ENCODE measurements around the gene SPDYE16.
"Not testable (repeated sequence)": the region's sequence is repeated elsewhere in the genome, so short reads cannot be mapped to it uniquely, and the experiment has no call there.

The SPDYE16 gene

DNA sequence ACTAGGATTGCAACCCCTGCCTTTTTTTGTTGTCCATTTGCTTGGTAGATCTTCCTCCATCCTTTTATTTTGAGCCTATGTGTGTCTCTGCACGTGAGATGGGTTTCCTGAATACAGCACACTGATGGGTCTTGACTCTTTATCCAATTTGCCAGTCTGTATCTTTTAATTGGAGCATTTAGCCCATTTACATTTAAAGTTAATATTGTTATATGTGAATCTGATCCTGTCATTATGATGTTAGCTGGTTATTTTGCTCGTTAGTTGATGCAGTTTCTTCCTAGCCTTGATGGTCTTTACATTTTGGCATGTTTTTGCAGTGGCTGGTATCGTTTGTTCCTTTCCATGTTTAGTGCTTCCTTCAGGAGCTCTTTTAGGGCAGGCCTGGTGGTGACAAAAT, 21.9 kb upstream of the SPDYE16 start:
- not testable (repeated sequence) for H2AFZ ChIP-seq (ENCODE audit: low read depth, low read length); H3K27ac ChIP-seq (ENCODE audit: low read length); H3K9ac ChIP-seq (ENCODE audit: low read depth, low read length); ATAC-seq (ENCODE audit: insufficient read depth, low read depth); H3K4me1 ChIP-seq (ENCODE audit: insufficient read depth, low read length); H3K4me2 ChIP-seq (ENCODE audit: insufficient read depth, low read length); H3K9me3 ChIP-seq (ENCODE audit: insufficient read depth, low read length, severe bottlenecking); H3K36me3 ChIP-seq (ENCODE audit: insufficient read depth, low read length); DNase-seq; H3K27me3 ChIP-seq (ENCODE audit: insufficient read depth, low read length, poor library complexity); H4K20me1 ChIP-seq (ENCODE audit: insufficient read depth, low read length); H3K4me3 ChIP-seq (ENCODE audit: low read depth in 1 of 2, low read length in 2 of 2)
- peaks cover 58% of the 10 kb centered on the region for H3K79me2 ChIP-seq (ENCODE audit: insufficient read depth, low read length)

DNA sequence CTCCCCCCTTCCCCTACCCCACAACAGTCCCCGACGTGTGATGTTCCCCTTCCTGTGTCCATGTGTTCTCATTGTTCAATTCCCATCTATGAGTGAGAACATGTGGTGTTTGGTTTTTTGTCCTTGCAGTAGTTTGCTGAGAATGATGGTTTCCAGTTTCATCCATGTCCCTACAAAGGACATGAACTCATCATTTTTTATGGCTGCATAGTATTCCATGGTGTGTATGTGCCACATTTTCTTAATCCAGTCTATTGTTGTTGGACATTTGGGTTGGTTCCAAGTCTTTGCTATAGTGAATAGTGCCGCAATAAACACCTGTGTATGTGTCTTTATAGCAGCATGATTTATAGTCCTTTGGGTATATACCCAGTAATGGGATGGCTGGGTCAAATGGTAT, 18.2 kb upstream of the SPDYE16 start:
- not testable (repeated sequence) for H3K9ac ChIP-seq (ENCODE audit: low read depth, low read length); H3K36me3 ChIP-seq (ENCODE audit: insufficient read depth, low read length); H3K27me3 ChIP-seq (ENCODE audit: insufficient read depth, low read length, poor library complexity); ATAC-seq (ENCODE audit: insufficient read depth, low read depth); H3K27ac ChIP-seq (ENCODE audit: low read length); H2AFZ ChIP-seq (ENCODE audit: low read depth, low read length); H4K20me1 ChIP-seq (ENCODE audit: insufficient read depth, low read length); H3K9me3 ChIP-seq (ENCODE audit: insufficient read depth, low read length, severe bottlenecking); DNase-seq; H3K4me1 ChIP-seq (ENCODE audit: insufficient read depth, low read length); H3K4me2 ChIP-seq (ENCODE audit: insufficient read depth, low read length); H3K4me3 ChIP-seq (ENCODE audit: low read depth in 1 of 2, low read length in 2 of 2)
- peaks cover 51% of the 10 kb centered on the region for H3K79me2 ChIP-seq (ENCODE audit: insufficient read depth, low read length)

DNA sequence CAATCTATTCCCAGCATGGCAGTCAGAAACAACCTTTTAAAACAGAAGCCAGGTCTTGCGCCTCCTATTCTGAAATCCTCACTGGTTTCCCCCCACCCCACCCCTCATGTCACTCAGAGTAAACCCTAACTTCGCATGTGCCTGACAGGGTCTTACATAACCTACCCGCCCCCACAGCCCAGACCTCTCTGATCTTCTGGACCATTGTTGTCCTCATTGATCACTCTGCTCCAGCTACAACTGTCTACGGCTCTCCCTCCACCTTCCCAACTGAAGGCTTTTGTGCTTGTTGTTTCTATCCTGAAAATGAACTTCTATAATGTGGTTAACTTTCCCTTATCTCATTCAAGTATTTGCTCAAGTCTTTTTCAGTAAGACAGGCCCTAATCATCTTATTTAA, 17.1 kb upstream of the SPDYE16 start:
- DNase-seq; H3K4me3 ChIP-seq (ENCODE audit: low read depth in 1 of 2, low read length in 2 of 2); H4K20me1 ChIP-seq (ENCODE audit: insufficient read depth, low read length); H2AFZ ChIP-seq (ENCODE audit: low read depth, low read length); H3K27ac ChIP-seq (ENCODE audit: low read length); H3K9me3 ChIP-seq (ENCODE audit: insufficient read depth, low read length, severe bottlenecking); H3K9ac ChIP-seq (ENCODE audit: low read depth, low read length); H3K27me3 ChIP-seq (ENCODE audit: insufficient read depth, low read length, poor library complexity); ATAC-seq (ENCODE audit: insufficient read depth, low read depth); H3K4me1 ChIP-seq (ENCODE audit: insufficient read depth, low read length); H3K4me2 ChIP-seq (ENCODE audit: insufficient read depth, low read length): not testable (repeated sequence)
- Histone ChIP-seq H3K36me3 (ENCODE audit: insufficient read depth, low read length) (peaks cover 13% of the 10 kb centered on the region; the same call in 1 of the 2 replicates), H3K79me2 (ENCODE audit: insufficient read depth, low read length) (peaks cover 53% of the 10 kb centered on the region)

DNA sequence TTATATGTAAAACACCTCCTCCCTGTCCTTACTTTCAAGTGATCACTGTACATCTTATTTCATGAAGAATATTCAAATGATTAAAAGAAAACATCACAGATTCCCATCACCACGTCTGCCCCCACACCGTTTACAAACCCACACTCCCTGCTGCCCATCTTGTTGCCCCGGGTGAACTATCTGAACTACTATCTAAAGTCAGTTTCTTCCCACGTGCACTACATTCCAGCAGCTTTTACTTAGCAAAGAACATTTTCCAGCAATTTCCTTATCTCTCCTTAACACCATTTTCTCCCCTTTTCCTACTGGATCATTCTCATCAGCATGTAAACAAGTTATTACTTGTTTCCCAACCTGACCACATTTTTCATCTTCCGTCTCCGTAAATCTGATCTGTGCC, 16.6 kb upstream of the SPDYE16 start:
- not testable (repeated sequence) for ATAC-seq (ENCODE audit: insufficient read depth, low read depth)
- peaks cover 54% of the 10 kb centered on the region for H3K79me2 ChIP-seq (ENCODE audit: insufficient read depth, low read length)

DNA sequence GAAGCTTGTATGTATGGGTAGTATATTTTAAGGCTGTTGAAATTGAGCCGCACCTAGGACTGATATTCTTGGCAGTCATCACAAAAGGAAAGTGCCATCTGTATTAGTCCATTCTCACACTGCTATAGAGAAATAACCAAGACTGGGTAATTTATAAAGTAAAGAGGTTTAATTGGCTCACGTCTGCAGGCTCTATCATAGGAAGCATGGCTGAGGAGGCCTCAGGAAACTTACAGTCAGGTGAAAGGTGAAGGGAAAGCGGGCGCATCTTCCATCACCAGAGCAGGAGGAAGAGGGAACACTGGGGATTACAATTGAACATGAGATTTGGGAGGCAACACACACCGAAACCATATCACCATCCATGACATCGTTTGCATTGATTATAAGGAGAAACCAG, 8.9 kb upstream of the SPDYE16 start:
- H3K27ac ChIP-seq (ENCODE audit: low read length); H3K9me3 ChIP-seq (ENCODE audit: insufficient read depth, low read length, severe bottlenecking); H3K9ac ChIP-seq (ENCODE audit: low read depth, low read length); DNase-seq; H3K27me3 ChIP-seq (ENCODE audit: insufficient read depth, low read length, poor library complexity); ATAC-seq (ENCODE audit: insufficient read depth, low read depth); H2AFZ ChIP-seq (ENCODE audit: low read depth, low read length); H3K4me3 ChIP-seq (ENCODE audit: low read depth in 1 of 2, low read length in 2 of 2): not testable (repeated sequence)
- Histone ChIP-seq H3K4me1 (ENCODE audit: insufficient read depth, low read length) (peaks cover 13% of the 10 kb centered on the region), H4K20me1 (ENCODE audit: insufficient read depth, low read length) (peaks cover 15% of the 10 kb centered on the region; the same call in 1 of the 2 replicates), H3K4me2 (ENCODE audit: insufficient read depth, low read length) (peak overlapping the region; percentile 42; the same call in 1 of the 2 replicates), H3K79me2 (ENCODE audit: insufficient read depth, low read length) (peaks cover 53% of the 10 kb centered on the region), H3K36me3 (ENCODE audit: insufficient read depth, low read length) (peaks cover 26% of the 10 kb centered on the region)

More for the DNA sequence above, 16.6 kb upstream of the SPDYE16 start:
- not testable (repeated sequence) for H3K9me3 ChIP-seq (ENCODE audit: insufficient read depth, low read length, severe bottlenecking); H4K20me1 ChIP-seq (ENCODE audit: insufficient read depth, low read length); H3K27me3 ChIP-seq (ENCODE audit: insufficient read depth, low read length, poor library complexity); H3K4me3 ChIP-seq (ENCODE audit: low read depth in 1 of 2, low read length in 2 of 2); H3K4me2 ChIP-seq (ENCODE audit: insufficient read depth, low read length); DNase-seq; H3K4me1 ChIP-seq (ENCODE audit: insufficient read depth, low read length); H3K27ac ChIP-seq (ENCODE audit: low read length); H2AFZ ChIP-seq (ENCODE audit: low read depth, low read length); H3K9ac ChIP-seq (ENCODE audit: low read depth, low read length)
- peaks cover 17% of the 10 kb centered on the region; the same call in 1 of the 2 replicates for H3K36me3 ChIP-seq (ENCODE audit: insufficient read depth, low read length)

DNA sequence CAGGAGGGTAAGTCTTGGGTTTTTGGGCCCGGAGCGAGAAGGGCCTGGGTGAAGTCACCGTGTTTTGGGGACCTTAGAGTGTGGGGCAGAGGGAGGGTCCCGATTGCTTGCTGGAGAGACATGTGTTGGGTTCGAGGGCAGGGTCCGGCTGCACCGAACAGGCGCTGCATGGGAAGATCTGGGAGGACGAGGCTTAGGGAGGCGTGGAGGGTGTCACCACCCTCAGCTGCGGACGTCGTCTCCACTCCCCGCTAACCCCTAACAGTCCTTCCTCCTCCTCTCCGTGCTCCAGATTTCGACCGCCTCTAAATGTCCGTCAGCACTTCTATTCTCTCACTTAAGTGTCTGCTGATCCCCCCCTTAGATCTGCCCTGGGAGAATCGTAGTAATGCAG, 6.8 kb upstream of the SPDYE16 start:
- Histone ChIP-seq H3K79me2 (ENCODE audit: insufficient read depth, low read length) (peaks cover 40% of the 10 kb centered on the region), H3K36me3 (ENCODE audit: insufficient read depth, low read length) (peaks cover 15% of the 10 kb centered on the region), H3K4me1 (ENCODE audit: insufficient read depth, low read length) (peaks cover 13% of the 10 kb centered on the region), H4K20me1 (ENCODE audit: insufficient read depth, low read length) (peaks cover 11% of the 10 kb centered on the region; the same call in 1 of the 2 replicates), H2AFZ (ENCODE audit: low read depth, low read length) (peak overlapping the region; percentile 89), H3K9ac (ENCODE audit: low read depth, low read length) (peak overlapping the region; percentile 96), H3K27ac (ENCODE audit: low read length) (peak overlapping the region; percentile 90), H3K4me2 (ENCODE audit: insufficient read depth, low read length) (peak overlapping the region; percentile 79), H3K4me3 (ENCODE audit: low read depth in 1 of 2, low read length in 2 of 2) (peak overlapping the region; percentile 93 to 99)
- ATAC-seq (ENCODE audit: insufficient read depth, low read depth); DNase-seq; H3K9me3 ChIP-seq (ENCODE audit: insufficient read depth, low read length, severe bottlenecking); H3K27me3 ChIP-seq (ENCODE audit: insufficient read depth, low read length, poor library complexity): not testable (repeated sequence)

DNA sequence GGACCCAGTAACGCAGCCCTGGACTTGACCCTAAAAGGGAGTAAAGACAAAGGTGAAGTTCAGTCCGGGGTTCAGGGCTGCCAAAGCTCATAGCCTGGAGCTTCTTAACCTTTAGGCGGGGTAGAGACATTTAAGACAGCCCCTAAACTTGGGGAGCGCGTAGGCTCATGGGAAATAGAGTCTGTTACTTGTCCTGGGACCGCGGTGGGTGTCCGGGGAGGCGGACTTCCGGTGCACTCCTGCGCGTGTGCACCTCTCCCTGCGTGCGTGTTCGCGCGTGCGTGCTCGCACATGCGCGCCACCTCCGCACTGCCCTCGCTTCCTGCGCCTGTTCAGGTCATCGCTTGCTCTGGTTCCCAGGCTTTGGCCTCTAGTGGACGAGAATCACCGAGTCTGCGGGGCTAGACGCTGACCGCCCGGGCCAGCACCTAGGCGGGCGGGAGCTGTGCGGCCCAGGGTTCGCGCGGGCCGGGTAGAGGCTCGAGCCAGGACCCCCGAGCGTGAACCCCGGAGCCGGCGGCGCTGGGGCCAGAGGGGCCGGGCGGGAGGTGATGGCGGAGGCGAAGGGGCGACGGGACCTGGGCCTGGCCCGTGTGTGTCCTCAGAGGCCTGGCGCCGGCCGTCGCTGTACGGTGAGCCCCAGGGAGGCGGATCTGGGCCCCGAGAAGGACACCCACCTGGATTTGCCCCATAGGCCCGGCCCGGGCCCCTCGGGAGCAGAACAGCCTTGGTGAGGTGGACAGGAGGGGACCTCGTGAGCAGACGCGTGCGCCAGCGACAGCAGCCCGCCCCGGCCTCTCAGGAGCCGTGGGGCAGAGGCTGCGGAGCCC, 6.1 kb upstream of the SPDYE16 start:
- peak overlapping the region; percentile 90 for H3K27ac ChIP-seq (ENCODE audit: low read length)

DNA sequence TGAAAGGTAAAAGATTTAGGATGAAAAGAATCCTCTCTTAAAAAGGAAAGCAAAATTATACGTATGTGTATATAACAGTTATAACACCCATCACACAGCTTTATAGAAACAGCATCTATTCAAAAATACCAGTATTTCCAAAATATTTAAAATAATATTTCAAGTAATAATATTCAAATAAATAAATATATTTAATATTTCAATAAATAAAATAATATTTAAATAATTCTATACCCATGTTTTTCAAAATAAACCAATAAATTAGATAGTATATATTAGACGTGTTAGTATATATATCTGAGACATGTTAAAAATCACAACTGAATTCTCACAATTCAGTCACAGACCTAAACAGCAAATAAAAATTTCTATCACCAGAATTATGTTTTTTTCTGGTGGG, 11.5 kb downstream of the SPDYE16 start:
- not testable (repeated sequence) for H3K4me2 ChIP-seq (ENCODE audit: insufficient read depth, low read length); H3K79me2 ChIP-seq (ENCODE audit: insufficient read depth, low read length); H3K36me3 ChIP-seq (ENCODE audit: insufficient read depth, low read length); DNase-seq; H2AFZ ChIP-seq (ENCODE audit: low read depth, low read length); H3K9ac ChIP-seq (ENCODE audit: low read depth, low read length); H3K27me3 ChIP-seq (ENCODE audit: insufficient read depth, low read length, poor library complexity); H3K4me1 ChIP-seq (ENCODE audit: insufficient read depth, low read length); H3K27ac ChIP-seq (ENCODE audit: low read length); ATAC-seq (ENCODE audit: insufficient read depth, low read depth); H3K4me3 ChIP-seq (ENCODE audit: low read depth in 1 of 2, low read length in 2 of 2); H3K9me3 ChIP-seq (ENCODE audit: insufficient read depth, low read length, severe bottlenecking); H4K20me1 ChIP-seq (ENCODE audit: insufficient read depth, low read length)

More for the DNA sequence above, 6.1 kb upstream of the SPDYE16 start:
- Histone ChIP-seq H3K4me1 (ENCODE audit: insufficient read depth, low read length) (peaks cover 13% of the 10 kb centered on the region), H3K4me2 (ENCODE audit: insufficient read depth, low read length) (peak overlapping the region; percentile 79), H3K79me2 (ENCODE audit: insufficient read depth, low read length) (peaks cover 37% of the 10 kb centered on the region), H3K9ac (ENCODE audit: low read depth, low read length) (peak overlapping the region; percentile 96), H3K4me3 (ENCODE audit: low read depth in 1 of 2, low read length in 2 of 2) (peak overlapping the region; percentile 93 to 99), H3K36me3 (ENCODE audit: insufficient read depth, low read length) (peaks cover 10% of the 10 kb centered on the region), H4K20me1 (ENCODE audit: insufficient read depth, low read length) (peaks cover 11% of the 10 kb centered on the region; the same call in 1 of the 2 replicates), H2AFZ (ENCODE audit: low read depth, low read length) (peak overlapping the region; percentile 89)
- H3K27me3 ChIP-seq (ENCODE audit: insufficient read depth, low read length, poor library complexity); H3K9me3 ChIP-seq (ENCODE audit: insufficient read depth, low read length, severe bottlenecking): not testable (repeated sequence)
- DNase-seq, result peak; percentile 97
- ATAC-seq (ENCODE audit: insufficient read depth, low read depth), result peak; percentile 100

Data from DND-41 (cell line).